ENCODE data around the gene TAF11L11. TPM values are rescaled to one million over a fixed set of nuclear protein-coding genes. Genes with fewer than 3 reads are reported as not detected.
"Not testable (repeated sequence)": the region's sequence is repeated elsewhere in the genome, so short reads cannot be mapped to it uniquely, and the experiment has no call there.

TAF11L11 gene
- total RNA-seq, result not detected
- not detected for polyA plus RNA-seq

GRCh38 chr5:17603880-17604279, at the start of gene TAF11L11:
TSS of gene TAF11L11 (plus strand) at chr5:17604183.
- H3K4me1 ChIP-seq (ENCODE audit: insufficient read depth, low read length); H3K4me3 Mint-ChIP-seq; H3K9me3 ChIP-seq (ENCODE audit: low read length); H3K27ac ChIP-seq (ENCODE audit: low read depth, low read length); H3K36me3 ChIP-seq (ENCODE audit: insufficient read depth, low read length); H3K27ac Mint-ChIP-seq; H3K4me3 ChIP-seq (ENCODE audit: low read length); H3K27me3 ChIP-seq (ENCODE audit: insufficient read depth, low read length, poor library complexity, severe bottlenecking); H3K27me3 Mint-ChIP-seq; POLR2A ChIA-PET; H3K36me3 Mint-ChIP-seq; H3K4me1 Mint-ChIP-seq; CTCF ChIA-PET; DNase-seq: not testable (repeated sequence)
- H3K9me3 Mint-ChIP-seq, result peaks cover 0 to 14% (median 11%) of the 10 kb centered on the region in 5 donors

- H3K9me3 ChIP-seq (ENCODE audit: low read length); H3K27ac Mint-ChIP-seq; H3K4me3 Mint-ChIP-seq; H3K4me1 ChIP-seq (ENCODE audit: insufficient read depth, low read length); POLR2A ChIA-PET; H3K4me3 ChIP-seq (ENCODE audit: low read length); H3K27ac ChIP-seq (ENCODE audit: low read depth, low read length); DNase-seq; H3K27me3 ChIP-seq (ENCODE audit: insufficient read depth, low read length, poor library complexity, severe bottlenecking); H3K4me1 Mint-ChIP-seq; H3K27me3 Mint-ChIP-seq; H3K36me3 ChIP-seq (ENCODE audit: insufficient read depth, low read length); H3K36me3 Mint-ChIP-seq; H3K9me3 Mint-ChIP-seq; CTCF ChIA-PET: not testable (repeated sequence)
Observed at GRCh38 chr5:17585658-17586057, 18.3 kb upstream of the TAF11L11 start, which contains the start of gene TAF11L7. TSS of gene TAF11L7 (minus strand) at chr5:17585758.

- H3K27ac Mint-ChIP-seq; H3K4me1 Mint-ChIP-seq; H3K4me3 ChIP-seq (ENCODE audit: low read length); H3K36me3 ChIP-seq (ENCODE audit: insufficient read depth, low read length); H3K9me3 Mint-ChIP-seq; H3K9me3 ChIP-seq (ENCODE audit: low read length); DNase-seq; H3K4me3 Mint-ChIP-seq; H3K4me1 ChIP-seq (ENCODE audit: insufficient read depth, low read length); H3K27me3 ChIP-seq (ENCODE audit: insufficient read depth, low read length, poor library complexity, severe bottlenecking); POLR2A ChIA-PET; H3K27me3 Mint-ChIP-seq; H3K27ac ChIP-seq (ENCODE audit: low read depth, low read length); H3K36me3 Mint-ChIP-seq; CTCF ChIA-PET: not testable (repeated sequence)
Observed at GRCh38 chr5:17590860-17591259, 13.1 kb upstream of the TAF11L11 start, which contains the start of gene TAF11L8. TSS of gene TAF11L8 (minus strand) at chr5:17590960.

- H3K36me3 Mint-ChIP-seq; H3K4me3 Mint-ChIP-seq; H3K9me3 ChIP-seq (ENCODE audit: low read length); DNase-seq; H3K27me3 ChIP-seq (ENCODE audit: insufficient read depth, low read length, poor library complexity, severe bottlenecking); H3K4me1 ChIP-seq (ENCODE audit: insufficient read depth, low read length); H3K27ac Mint-ChIP-seq; H3K4me1 Mint-ChIP-seq; H3K9me3 Mint-ChIP-seq; H3K36me3 ChIP-seq (ENCODE audit: insufficient read depth, low read length); CTCF ChIA-PET; H3K27me3 Mint-ChIP-seq; H3K4me3 ChIP-seq (ENCODE audit: low read length); H3K27ac ChIP-seq (ENCODE audit: low read depth, low read length); POLR2A ChIA-PET: not testable (repeated sequence)
Observed at GRCh38 chr5:17594255-17594654, 9.7 kb upstream of the TAF11L11 start, which contains the start of gene TAF11L9. TSS of gene TAF11L9 (minus strand) at chr5:17594394.

GRCh38 chr5:17597728-17598127, 6.3 kb upstream of the TAF11L11 start, which contains the start of gene TAF11L10:
TSS of gene TAF11L10 (minus strand) at chr5:17597828.
- H3K4me3 ChIP-seq (ENCODE audit: low read length); CTCF ChIA-PET; H3K36me3 ChIP-seq (ENCODE audit: insufficient read depth, low read length); H3K9me3 Mint-ChIP-seq; H3K27ac ChIP-seq (ENCODE audit: low read depth, low read length); H3K36me3 Mint-ChIP-seq; POLR2A ChIA-PET; H3K27me3 Mint-ChIP-seq; H3K27ac Mint-ChIP-seq; H3K27me3 ChIP-seq (ENCODE audit: insufficient read depth, low read length, poor library complexity, severe bottlenecking); H3K4me3 Mint-ChIP-seq; H3K9me3 ChIP-seq (ENCODE audit: low read length); H3K4me1 ChIP-seq (ENCODE audit: insufficient read depth, low read length); H3K4me1 Mint-ChIP-seq; DNase-seq: not testable (repeated sequence)

- Mint-ChIP-seq H3K4me1 (no peaks in the 10 kb centered on the region), H3K27ac (no peak overlapping the region), H3K9me3 (peaks cover 0 to 15% (median 8%) of the 10 kb centered on the region in 5 donors), H3K4me3 (no peak overlapping the region), H3K27me3 (no peaks in the 10 kb centered on the region), H3K36me3 (no peaks in the 10 kb centered on the region)
- Histone ChIP-seq H3K36me3 (ENCODE audit: insufficient read depth, low read length) (no peaks in the 10 kb centered on the region), H3K4me1 (ENCODE audit: insufficient read depth, low read length) (no peaks in the 10 kb centered on the region), H3K4me3 (ENCODE audit: low read length) (no peak overlapping the region), H3K27me3 (ENCODE audit: insufficient read depth, low read length, poor library complexity, severe bottlenecking) (no peaks in the 10 kb centered on the region), H3K27ac (ENCODE audit: low read depth, low read length) (no peak overlapping the region), H3K9me3 (ENCODE audit: low read length) (no peaks in the 10 kb centered on the region)
- DNase-seq, result no peak
- CTCF ChIA-PET, result no interaction called here
- POLR2A ChIA-PET, result no interaction called here
Observed at GRCh38 chr5:17604951-17605350, 968 bp downstream of the TAF11L11 start.

- DNase-seq; H3K9me3 ChIP-seq (ENCODE audit: low read length); H3K4me1 Mint-ChIP-seq; H3K27me3 Mint-ChIP-seq; H3K36me3 ChIP-seq (ENCODE audit: insufficient read depth, low read length); H3K4me3 ChIP-seq (ENCODE audit: low read length); H3K4me1 ChIP-seq (ENCODE audit: insufficient read depth, low read length); H3K27ac Mint-ChIP-seq; CTCF ChIA-PET; H3K27me3 ChIP-seq (ENCODE audit: insufficient read depth, low read length, poor library complexity, severe bottlenecking); H3K4me3 Mint-ChIP-seq; H3K36me3 Mint-ChIP-seq; POLR2A ChIA-PET; H3K27ac ChIP-seq (ENCODE audit: low read depth, low read length): not testable (repeated sequence)
- H3K9me3 Mint-ChIP-seq, result peaks cover 0 to 23% (median 9%) of the 10 kb centered on the region in 5 donors
Observed at GRCh38 chr5:17607461-17607860, 3.5 kb downstream of the TAF11L11 start.

GRCh38 chr5:17610092-17610491, 6.1 kb downstream of the TAF11L11 start, which contains the start of gene TAF11L12:
TSS of gene TAF11L12 (plus strand) at chr5:17610392.
- POLR2A ChIA-PET; H3K4me1 Mint-ChIP-seq; H3K36me3 Mint-ChIP-seq; H3K4me3 ChIP-seq (ENCODE audit: low read length); H3K4me3 Mint-ChIP-seq; H3K27ac Mint-ChIP-seq; H3K4me1 ChIP-seq (ENCODE audit: insufficient read depth, low read length); H3K27ac ChIP-seq (ENCODE audit: low read depth, low read length); H3K9me3 ChIP-seq (ENCODE audit: low read length); CTCF ChIA-PET; H3K27me3 ChIP-seq (ENCODE audit: insufficient read depth, low read length, poor library complexity, severe bottlenecking); H3K27me3 Mint-ChIP-seq; DNase-seq; H3K36me3 ChIP-seq (ENCODE audit: insufficient read depth, low read length): not testable (repeated sequence)
- peaks cover 0 to 26% (median 7%) of the 10 kb centered on the region in 5 donors for H3K9me3 Mint-ChIP-seq
